ENCODE data around the gene RFT1. TPM values are rescaled to one million over a fixed set of nuclear protein-coding genes. Genes with fewer than 3 reads are reported as not detected.
A peak's percentile ranks its signal among the peaks of the same experiment; 100 is the strongest.

RFT1 gene
- total RNA-seq, 4 donors from 2014 or later: 2.2 to 10.3 (median 8.5) TPM

DNA sequence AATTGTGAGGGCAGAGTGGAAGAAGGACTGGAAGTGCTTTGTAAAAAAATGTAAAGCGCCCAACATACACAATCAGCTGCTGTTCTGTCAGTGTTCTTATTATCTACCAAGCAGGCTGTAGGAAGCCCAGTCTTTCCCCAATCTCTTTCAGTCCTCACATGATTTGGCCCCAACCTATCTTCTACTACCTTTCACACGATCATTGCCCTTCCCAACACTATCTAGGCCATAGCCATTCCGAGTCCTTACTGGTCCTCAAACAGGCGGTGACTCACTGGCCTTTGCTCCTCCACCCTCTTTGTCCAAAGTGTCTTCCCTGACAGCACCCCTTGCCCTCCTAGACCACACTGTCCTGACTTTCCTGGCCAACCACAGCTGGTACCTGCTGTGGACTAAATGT is 861 bp upstream of the RFT1 start:
- Histone ChIP-seq H3K27me3 (no peaks in the 10 kb centered on the region), H3K9me3 (no peaks in the 10 kb centered on the region), H3K27ac (peak overlapping the region; percentile 81 to 95 (median 94)), H3K36me3 (peaks cover 0 to under 1% (median 0%) of the 10 kb centered on the region in 4 donors), H3K4me3 (peak overlapping the region in 2 of 4 donors; percentile 63 to 97), H3K4me1 (peaks cover 14 to 30% (median 21%) of the 10 kb centered on the region in 4 donors)
- in situ Hi-C loops (cut with MboI; ENCODE audit: low pct_ligation_motif_present in 1 of 4, low pct_unique_long_range_greater_than_20kb in 1 of 4, low sequenced_read_pairs in 3 of 4): no loop called here
- no peak for DNase-seq
- WGBS, 2 donors (ENCODE audit: low coverage in 1 of 2): 88 to 100% methylated on average over 1 to 4 of the region's 4 CpGs
- intact Hi-C loops (cut with DNase I; ENCODE audit: low total_unique reads): loop anchor here (5.0 kb wide), 1 partner anchor 66 kb away; no protein-coding TSS in a partner anchor
- no peak for TF ChIP-seq POLR2A (IDR thresholded peaks at IDR 0.05)
- no peak for TF ChIP-seq CTCF (IDR thresholded peaks at IDR 0.05)
- no peak for TF ChIP-seq POLR2AphosphoS5 (IDR thresholded peaks at IDR 0.05)
- TF ChIP-seq EP300 (IDR thresholded peaks at IDR 0.05; ENCODE audit: low read depth): no peak

DNA sequence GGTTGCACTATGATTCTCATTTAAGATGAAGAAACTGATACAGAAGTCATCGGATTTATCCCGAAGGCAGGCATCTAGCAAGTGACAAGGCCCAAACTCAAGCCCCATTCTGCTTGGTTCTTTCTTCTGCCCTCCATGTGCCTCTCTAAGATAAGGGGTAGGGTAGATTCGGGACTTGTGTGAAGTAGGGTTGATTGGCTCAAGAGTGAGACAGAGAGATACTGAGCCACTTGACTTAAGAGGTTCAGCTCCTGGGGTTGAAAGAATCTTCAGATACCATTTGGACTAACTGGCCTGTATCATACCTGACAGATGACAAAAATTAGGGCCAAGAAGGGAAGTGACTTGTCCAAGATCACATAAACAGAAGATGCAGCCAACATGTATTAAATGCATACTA is 891 bp downstream of the RFT1 start:
- peaks cover 0 to 16% (median 5%) of the 10 kb centered on the region in 4 donors for H3K36me3 ChIP-seq
- TF ChIP-seq POLR2AphosphoS5 (IDR thresholded peaks at IDR 0.05) (no peak), POLR2A (IDR thresholded peaks at IDR 0.05) (no peak), CTCF (IDR thresholded peaks at IDR 0.05) (no peak), EP300 (IDR thresholded peaks at IDR 0.05; ENCODE audit: low read depth) (no peak)
- no peaks in the 10 kb centered on the region for H3K27me3 ChIP-seq
- DNase-seq: no peak
- no peaks in the 10 kb centered on the region for H3K9me3 ChIP-seq
- peak overlapping the region; percentile 81 to 95 (median 94) for H3K27ac ChIP-seq
- WGBS, 2 donors (ENCODE audit: low coverage in 1 of 2): 42 to 60% methylated on average over 2 to 3 of the region's 3 CpGs
- peak overlapping the region in 3 of 4 donors; percentile 63 to 97 (median 78) for H3K4me3 ChIP-seq
- in situ Hi-C loops (cut with MboI; ENCODE audit: low pct_ligation_motif_present in 1 of 4, low pct_unique_long_range_greater_than_20kb in 1 of 4, low sequenced_read_pairs in 3 of 4): no loop called here
- intact Hi-C loops (cut with DNase I; ENCODE audit: low total_unique reads): no loop called here
- peaks cover 14 to 26% (median 21%) of the 10 kb centered on the region in 4 donors for H3K4me1 ChIP-seq

DNA sequence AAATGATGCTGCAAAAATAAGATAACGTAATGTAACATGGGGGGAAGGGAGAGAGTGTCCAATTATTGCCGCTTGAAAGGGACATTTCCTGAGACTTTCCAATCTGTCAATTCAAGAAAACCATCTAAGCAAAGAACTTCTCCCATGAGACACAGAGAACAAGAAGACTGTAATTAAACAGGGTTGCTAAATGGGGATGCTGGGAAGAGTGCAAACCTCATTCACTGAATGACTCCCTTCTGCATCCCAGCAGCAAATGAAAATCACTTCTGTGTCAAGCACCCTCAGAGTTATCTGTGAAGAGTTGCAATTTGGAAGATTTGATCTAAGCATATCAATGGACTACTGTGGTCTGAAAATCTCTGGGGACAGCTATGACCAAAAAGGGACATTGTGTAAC is 3.6 kb downstream of the RFT1 start:
- TF ChIP-seq POLR2AphosphoS5 (IDR thresholded peaks at IDR 0.05): no peak
- TF ChIP-seq EP300 (IDR thresholded peaks at IDR 0.05; ENCODE audit: low read depth): no peak
- TF ChIP-seq CTCF (IDR thresholded peaks at IDR 0.05): no peak
- no peak for TF ChIP-seq POLR2A (IDR thresholded peaks at IDR 0.05)
- 87 to 92% methylated on average over 2 of the region's 2 CpGs for WGBS, 2 donors (ENCODE audit: low coverage in 1 of 2)
- H3K9me3 ChIP-seq: no peaks in the 10 kb centered on the region

GRCh38 chr3:53123953-53124352 is 6.3 kb downstream of the RFT1 start:
- Histone ChIP-seq H3K4me3 (no peak overlapping the region), H3K4me1 (peaks cover 2 to 6% (median 3%) of the 10 kb centered on the region in 4 donors), H3K27ac (no peak overlapping the region), H3K27me3 (no peaks in the 10 kb centered on the region), H3K9me3 (no peaks in the 10 kb centered on the region), H3K36me3 (peaks cover 0 to 61% (median 26%) of the 10 kb centered on the region in 4 donors)
- in situ Hi-C loops (cut with MboI; ENCODE audit: low pct_ligation_motif_present in 1 of 4, low pct_unique_long_range_greater_than_20kb in 1 of 4, low sequenced_read_pairs in 3 of 4) (loop anchor here in 1 of 4 donors (25.0 kb wide), 1 partner anchor 588 kb away; no protein-coding TSS in a partner anchor), intact Hi-C loops (cut with DNase I; ENCODE audit: low total_unique reads) (no loop called here)
- no peak for DNase-seq
- 93 to 100% methylated on average over 2 to 6 of the region's 6 CpGs for WGBS, 2 donors (ENCODE audit: low coverage in 1 of 2)
- no peak for TF ChIP-seq POLR2AphosphoS5 (IDR thresholded peaks at IDR 0.05)
- TF ChIP-seq POLR2A (IDR thresholded peaks at IDR 0.05): no peak
- TF ChIP-seq EP300 (IDR thresholded peaks at IDR 0.05; ENCODE audit: low read depth): no peak
- TF ChIP-seq CTCF (IDR thresholded peaks at IDR 0.05): no peak

More for the DNA sequence above, 3.6 kb downstream of the RFT1 start:
- Histone ChIP-seq H3K4me1 (peaks cover 14 to 24% (median 20%) of the 10 kb centered on the region in 4 donors), H3K36me3 (peaks cover 0 to 37% (median 18%) of the 10 kb centered on the region in 4 donors), H3K4me3 (no peak overlapping the region), H3K27ac (no peak overlapping the region), H3K27me3 (no peaks in the 10 kb centered on the region)
- in situ Hi-C loops (cut with MboI; ENCODE audit: low pct_ligation_motif_present in 1 of 4, low pct_unique_long_range_greater_than_20kb in 1 of 4, low sequenced_read_pairs in 3 of 4) (no loop called here), intact Hi-C loops (cut with DNase I; ENCODE audit: low total_unique reads) (no loop called here)
- DNase-seq: no peak

Measured in transverse colon (tissue), 4 donors.